22Rv1 (cell line): ENCODE data around the gene DDX41.

Source experiments
- ZFX ChIP-seq: fragments of 450-650 bp; IDR thresholded peaks from 2 replicates; pipeline ENCODE4 v1.6.1; 2017; ENCODE audit warnings: antibody characterized with exemption, borderline replicate concordance
- TF ChIP-seq, protein P1 (sequence below): fragments of 450-650 bp; IDR thresholded peaks from 2 replicates; pipeline ENCODE4 v1.5.1; 2017; ENCODE audit warnings: mild to moderate bottlenecking

DNA sequence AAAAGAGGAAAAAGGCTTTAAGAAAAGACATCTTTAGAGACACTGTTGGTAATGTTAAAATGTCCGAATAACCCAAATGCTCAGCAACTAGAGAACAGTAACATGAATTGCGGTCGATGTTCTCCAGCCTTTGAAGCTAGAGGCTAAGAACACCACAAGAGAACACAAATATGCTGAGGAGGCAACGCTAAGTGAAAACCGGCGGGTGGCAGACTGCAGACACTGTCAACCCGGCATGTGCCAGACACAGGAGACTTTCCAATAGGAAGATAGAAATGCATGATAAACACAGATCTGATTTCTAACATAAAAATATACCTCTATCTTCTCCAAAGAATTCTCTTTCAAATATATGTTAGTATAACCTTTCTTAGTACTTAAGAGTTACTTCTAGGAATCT, 18.4 kb upstream of the DDX41 start:
- TF ChIP-seq, protein P1, sequence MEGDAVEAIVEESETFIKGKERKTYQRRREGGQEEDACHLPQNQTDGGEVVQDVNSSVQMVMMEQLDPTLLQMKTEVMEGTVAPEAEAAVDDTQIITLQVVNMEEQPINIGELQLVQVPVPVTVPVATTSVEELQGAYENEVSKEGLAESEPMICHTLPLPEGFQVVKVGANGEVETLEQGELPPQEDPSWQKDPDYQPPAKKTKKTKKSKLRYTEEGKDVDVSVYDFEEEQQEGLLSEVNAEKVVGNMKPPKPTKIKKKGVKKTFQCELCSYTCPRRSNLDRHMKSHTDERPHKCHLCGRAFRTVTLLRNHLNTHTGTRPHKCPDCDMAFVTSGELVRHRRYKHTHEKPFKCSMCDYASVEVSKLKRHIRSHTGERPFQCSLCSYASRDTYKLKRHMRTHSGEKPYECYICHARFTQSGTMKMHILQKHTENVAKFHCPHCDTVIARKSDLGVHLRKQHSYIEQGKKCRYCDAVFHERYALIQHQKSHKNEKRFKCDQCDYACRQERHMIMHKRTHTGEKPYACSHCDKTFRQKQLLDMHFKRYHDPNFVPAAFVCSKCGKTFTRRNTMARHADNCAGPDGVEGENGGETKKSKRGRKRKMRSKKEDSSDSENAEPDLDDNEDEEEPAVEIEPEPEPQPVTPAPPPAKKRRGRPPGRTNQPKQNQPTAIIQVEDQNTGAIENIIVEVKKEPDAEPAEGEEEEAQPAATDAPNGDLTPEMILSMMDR, result no peak
- no peak for TF ChIP-seq ZFX
